ENCODE data around the gene MGAT4D. TPM values are rescaled to one million over a fixed set of nuclear protein-coding genes. Genes with fewer than 3 reads are reported as not detected.
"Not testable (repeated sequence)": the region's sequence is repeated elsewhere in the genome, so short reads cannot be mapped to it uniquely, and the experiment has no call there.

MGAT4D gene
- total RNA-seq, 2 donors from 2014 or later: not detected

- no peak overlapping the region for H3K4me3 Mint-ChIP-seq
- no peak overlapping the region for H3K27ac Mint-ChIP-seq
- no peaks in the 10 kb centered on the region for H3K36me3 Mint-ChIP-seq
- H3K4me1 Mint-ChIP-seq (ENCODE audit: low read depth in 2 of 2): no peaks in the 10 kb centered on the region
- no peak for DNase-seq (ENCODE audit: low spot score)
- no peaks in the 10 kb centered on the region for H3K9me3 Mint-ChIP-seq
- H3K27me3 Mint-ChIP-seq: peaks cover 19 to 42% of the 10 kb centered on the region in 2 donors
- no peak for ATAC-seq
Observed at GRCh38 chr4:140469791-140470733, 28.0 kb downstream of the MGAT4D start.

GRCh38 chr4:140466146-140466545, 31.9 kb downstream of the MGAT4D start:
- H3K27me3 Mint-ChIP-seq: peaks cover 18 to 40% of the 10 kb centered on the region in 2 donors
- H3K4me1 Mint-ChIP-seq (ENCODE audit: low read depth in 2 of 2): no peaks in the 10 kb centered on the region
- no peaks in the 10 kb centered on the region for H3K9me3 Mint-ChIP-seq
- H3K36me3 Mint-ChIP-seq: no peaks in the 10 kb centered on the region
- ATAC-seq (no peak), DNase-seq (ENCODE audit: low spot score) (no peak)
- no peak overlapping the region for H3K27ac Mint-ChIP-seq
- no peak overlapping the region for H3K4me3 Mint-ChIP-seq

GRCh38 chr4:140463614-140464013, 34.5 kb downstream of the MGAT4D start:
- DNase-seq (ENCODE audit: low spot score): no peak
- no peaks in the 10 kb centered on the region for H3K4me1 Mint-ChIP-seq (ENCODE audit: low read depth in 2 of 2)
- no peak overlapping the region for H3K27ac Mint-ChIP-seq
- ATAC-seq: no peak
- H3K36me3 Mint-ChIP-seq: no peaks in the 10 kb centered on the region
- peaks cover 6 to 19% of the 10 kb centered on the region in 2 donors for H3K27me3 Mint-ChIP-seq
- no peak overlapping the region for H3K4me3 Mint-ChIP-seq
- no peaks in the 10 kb centered on the region for H3K9me3 Mint-ChIP-seq

- Mint-ChIP-seq H3K36me3 (no peaks in the 10 kb centered on the region), H3K27ac (no peak overlapping the region), H3K4me1 (ENCODE audit: low read depth in 2 of 2) (no peaks in the 10 kb centered on the region), H3K27me3 (peaks cover 5 to 19% of the 10 kb centered on the region in 2 donors), H3K4me3 (no peak overlapping the region), H3K9me3 (no peaks in the 10 kb centered on the region)
- DNase-seq (ENCODE audit: low spot score) (no peak), ATAC-seq (no peak)
Observed at GRCh38 chr4:140463182-140463581, 34.9 kb downstream of the MGAT4D start.

DNA sequence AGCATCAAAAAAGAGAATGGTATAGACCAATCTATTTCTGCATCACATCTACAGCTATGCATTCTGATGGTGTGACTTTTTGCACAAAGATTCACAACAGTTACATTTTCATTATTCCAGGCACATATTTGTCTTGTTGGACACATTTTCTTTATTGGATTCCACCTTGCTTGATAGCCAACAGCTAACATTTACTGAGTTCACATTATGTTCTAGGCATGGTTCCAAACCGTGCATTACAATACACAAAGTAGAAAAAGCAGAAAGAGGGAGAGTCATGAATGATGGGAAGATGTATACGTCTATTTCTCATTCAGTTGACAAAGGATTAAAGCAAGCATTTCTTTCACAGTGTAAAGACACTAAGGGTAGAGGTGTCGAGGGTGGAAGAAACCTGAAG, 47.7 kb downstream of the MGAT4D start:
- Mint-ChIP-seq H3K9me3 (no peaks in the 10 kb centered on the region), H3K36me3 (no peaks in the 10 kb centered on the region), H3K4me1 (ENCODE audit: low read depth in 2 of 2) (no peaks in the 10 kb centered on the region), H3K27me3 (peaks cover 28 to 47% of the 10 kb centered on the region in 2 donors), H3K4me3 (no peak overlapping the region), H3K27ac (no peak overlapping the region)
- DNase-seq (ENCODE audit: low spot score): no peak
- ATAC-seq: no peak

- no peaks in the 10 kb centered on the region for H3K36me3 Mint-ChIP-seq
- no peak overlapping the region for H3K27ac Mint-ChIP-seq
- ATAC-seq: no peak
- DNase-seq (ENCODE audit: low spot score): no peak
- no peaks in the 10 kb centered on the region for H3K4me1 Mint-ChIP-seq (ENCODE audit: low read depth in 2 of 2)
- peaks cover 24 to 42% of the 10 kb centered on the region in 2 donors for H3K27me3 Mint-ChIP-seq
- no peaks in the 10 kb centered on the region for H3K9me3 Mint-ChIP-seq
- no peak overlapping the region for H3K4me3 Mint-ChIP-seq
Observed at GRCh38 chr4:140448830-140449229, 49.3 kb downstream of the MGAT4D start.

GRCh38 chr4:140448162-140448561, 49.9 kb downstream of the MGAT4D start:
- Mint-ChIP-seq H3K36me3 (no peaks in the 10 kb centered on the region), H3K27me3 (peaks cover 24 to 37% of the 10 kb centered on the region in 2 donors), H3K9me3 (no peaks in the 10 kb centered on the region), H3K4me3 (no peak overlapping the region), H3K4me1 (ENCODE audit: low read depth in 2 of 2) (no peaks in the 10 kb centered on the region), H3K27ac (no peak overlapping the region)
- no peak for DNase-seq (ENCODE audit: low spot score)
- ATAC-seq: no peak

GRCh38 chr4:140444347-140444746, 53.7 kb downstream of the MGAT4D start:
- ATAC-seq; H3K36me3 Mint-ChIP-seq; H3K4me1 Mint-ChIP-seq (ENCODE audit: low read depth in 2 of 2); DNase-seq (ENCODE audit: low spot score); H3K27ac Mint-ChIP-seq; H3K4me3 Mint-ChIP-seq; H3K9me3 Mint-ChIP-seq: not testable (repeated sequence)
- peaks cover 23 to 39% of the 10 kb centered on the region in 2 donors for H3K27me3 Mint-ChIP-seq

DNA sequence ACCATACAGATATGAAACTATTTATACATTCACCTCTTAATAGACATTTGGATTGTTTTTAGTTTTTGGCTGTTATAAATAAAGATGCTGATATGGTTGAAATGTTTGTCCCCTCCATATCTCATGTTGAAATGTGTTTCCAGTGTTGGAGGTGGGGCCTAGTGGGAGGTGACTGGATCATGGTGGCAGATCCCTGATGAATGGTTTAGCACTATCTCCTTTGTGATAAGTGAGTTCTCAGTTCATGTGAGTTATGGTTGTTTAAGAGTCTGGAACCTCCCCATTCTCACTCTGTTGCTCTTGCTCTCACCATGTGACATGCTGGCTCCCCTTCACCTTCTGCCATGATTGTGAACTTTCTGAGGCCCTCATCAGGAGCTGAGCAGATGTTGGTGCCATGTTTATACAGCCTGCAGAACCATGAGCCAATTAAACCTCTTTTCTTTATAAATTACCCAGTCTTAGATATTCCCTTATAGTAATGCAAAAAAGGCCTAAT, 58.4 kb downstream of the MGAT4D start:
- DNase-seq (ENCODE audit: low spot score) (no peak), ATAC-seq (no peak)
- Mint-ChIP-seq H3K4me3 (no peak overlapping the region), H3K36me3 (no peaks in the 10 kb centered on the region), H3K27me3 (peaks cover 10 to 15% of the 10 kb centered on the region in 2 donors), H3K4me1 (ENCODE audit: low read depth in 2 of 2) (no peaks in the 10 kb centered on the region), H3K27ac (no peak overlapping the region), H3K9me3 (peaks cover 4% of the 10 kb centered on the region)

GRCh38 chr4:140427919-140428471, 70.1 kb downstream of the MGAT4D start:
- DNase-seq (ENCODE audit: low spot score) (no peak), ATAC-seq (no peak)
- no peaks in the 10 kb centered on the region for H3K9me3 Mint-ChIP-seq
- H3K27me3 Mint-ChIP-seq: peaks cover 38 to 61% of the 10 kb centered on the region in 2 donors
- H3K4me1 Mint-ChIP-seq (ENCODE audit: low read depth in 2 of 2): peaks cover 5 to 6% of the 10 kb centered on the region in 2 donors
- H3K4me3 Mint-ChIP-seq: peak overlapping the region; percentile 89
- no peaks in the 10 kb centered on the region for H3K36me3 Mint-ChIP-seq
- no peak overlapping the region for H3K27ac Mint-ChIP-seq

DNA sequence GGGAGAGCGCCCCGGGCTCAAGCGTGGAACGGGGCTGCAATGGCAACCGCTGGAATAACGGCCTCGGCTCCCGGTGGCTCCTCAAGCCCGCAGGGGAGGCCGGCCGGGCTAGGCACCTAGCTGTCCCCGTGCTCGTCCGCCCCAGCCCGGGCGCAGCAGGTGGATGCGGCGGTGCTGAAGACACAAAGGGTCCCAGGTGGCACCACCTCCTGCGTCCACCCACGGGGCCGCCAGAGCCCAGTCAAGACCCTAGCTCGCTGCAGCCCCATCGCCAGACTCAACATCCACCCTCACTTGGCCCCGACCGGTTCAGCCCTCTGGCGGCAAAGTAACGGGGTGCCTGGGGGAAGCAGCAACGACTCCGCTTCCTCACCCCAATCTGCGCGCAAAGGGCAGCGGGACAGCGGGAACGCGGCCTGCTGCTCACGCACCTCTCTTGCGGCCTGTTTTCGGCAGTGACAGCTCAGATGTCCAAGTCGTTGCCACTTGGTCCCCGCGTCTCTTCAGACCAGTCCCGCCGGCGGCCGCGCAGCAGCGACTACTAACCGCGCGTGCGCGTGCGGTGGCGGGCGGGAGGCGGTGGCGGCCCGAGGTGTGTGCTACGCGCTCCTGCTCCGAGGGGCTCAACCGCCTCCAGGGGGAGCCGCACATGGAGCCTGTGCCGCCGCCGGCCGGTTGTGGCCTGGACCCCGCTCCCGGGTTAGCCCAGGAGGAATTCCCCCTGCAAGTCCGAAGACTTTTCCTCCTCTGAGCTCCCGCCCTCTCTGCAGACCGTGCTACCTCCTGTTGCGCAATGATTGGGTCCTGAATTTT, 70.8 kb downstream of the MGAT4D start, which contains the start of gene CLGN:
TSS of gene CLGN (minus strand) at position 543 of the 813 bp plus-strand sequence. CDS start 14,570 bp downstream, outside the sequence.
- peak; percentile 73 for DNase-seq (ENCODE audit: low spot score)
- H3K36me3 Mint-ChIP-seq: no peaks in the 10 kb centered on the region

DNA sequence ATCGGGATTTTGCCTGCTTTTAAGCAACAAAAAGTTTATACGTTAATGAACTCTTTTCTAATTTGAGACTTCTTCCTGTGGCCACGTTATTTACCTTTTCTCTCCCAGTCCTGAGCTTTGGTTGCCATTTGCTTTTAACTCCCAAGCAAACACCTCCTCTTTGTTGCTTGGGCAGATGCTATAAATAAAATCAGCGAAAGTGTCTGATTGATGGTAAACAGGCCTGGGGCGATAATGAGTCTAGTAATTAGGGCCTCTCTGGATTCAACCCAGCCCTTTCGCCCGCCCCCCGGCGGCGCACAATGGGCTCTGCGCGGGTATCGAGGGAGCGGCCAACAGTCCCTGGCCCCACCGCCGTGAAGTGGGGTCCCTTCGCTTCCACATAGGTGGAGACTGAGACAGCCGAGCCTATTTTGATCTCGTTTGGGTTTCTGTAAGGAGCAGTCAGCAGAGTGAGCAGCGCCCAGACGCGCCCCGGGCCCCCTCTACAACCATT, 71.4 kb downstream of the MGAT4D start:
- peak overlapping the region; percentile 49 for H3K4me3 Mint-ChIP-seq
- no peak overlapping the region for H3K27ac Mint-ChIP-seq
- H3K9me3 Mint-ChIP-seq: no peaks in the 10 kb centered on the region
- peaks cover 35 to 58% of the 10 kb centered on the region in 2 donors for H3K27me3 Mint-ChIP-seq
- peaks cover 5 to 6% of the 10 kb centered on the region in 2 donors for H3K4me1 Mint-ChIP-seq (ENCODE audit: low read depth in 2 of 2)
- ATAC-seq (peak in 1 of 2 donors; percentile 51), DNase-seq (ENCODE audit: low spot score) (no peak)
- no peaks in the 10 kb centered on the region for H3K36me3 Mint-ChIP-seq

More for the DNA sequence above, 70.8 kb downstream of the MGAT4D start, which contains the start of gene CLGN:
- Mint-ChIP-seq H3K27me3 (peaks cover 37 to 58% of the 10 kb centered on the region in 2 donors), H3K27ac (no peak within 1 kb of the TSS), H3K4me3 (peak within 1 kb of the TSS; percentile 89), H3K9me3 (no peaks in the 10 kb centered on the region), H3K4me1 (ENCODE audit: low read depth in 2 of 2) (peaks cover 5 to 6% of the 10 kb centered on the region in 2 donors)
- ATAC-seq: peak; percentile 83 to 86

DNA sequence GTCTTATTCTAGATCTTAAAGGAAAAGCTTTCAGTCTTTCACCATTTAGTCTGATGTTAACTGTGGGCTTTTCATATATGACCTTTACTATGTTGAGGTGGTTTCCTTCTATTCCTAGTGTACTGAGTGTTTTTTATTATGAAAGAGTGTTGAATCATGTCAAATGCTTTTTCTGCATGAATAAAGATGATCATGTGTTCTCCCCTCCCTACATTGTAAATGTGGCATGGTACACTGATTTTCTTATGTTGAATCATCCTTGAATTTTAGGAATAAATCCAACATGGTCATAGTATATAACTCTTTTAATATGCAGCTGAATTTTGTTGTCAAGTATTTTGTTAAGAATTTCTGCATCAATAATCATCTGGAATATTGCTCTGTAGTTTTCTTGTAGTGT, 75.0 kb downstream of the MGAT4D start:
- Mint-ChIP-seq H3K27ac (no peak overlapping the region), H3K9me3 (no peaks in the 10 kb centered on the region), H3K4me3 (no peak overlapping the region), H3K36me3 (no peaks in the 10 kb centered on the region), H3K4me1 (ENCODE audit: low read depth in 2 of 2) (peaks cover 5 to 6% of the 10 kb centered on the region in 2 donors), H3K27me3 (peaks cover 28 to 48% of the 10 kb centered on the region in 2 donors)
- DNase-seq (ENCODE audit: low spot score) (no peak), ATAC-seq (no peak)
